Smooth muscle cell (in vitro differentiated cells): ENCODE measurements around the gene TGFBI. TPM values are rescaled to one million over a fixed set of nuclear protein-coding genes. Genes with fewer than 3 reads are reported as not detected.

Experiments
- DNase-seq: peaks from one replicate; lab custom pipeline; 2025; ENCODE audit not compliant: unreplicated experiment; lab: John Stamatoyannopoulos, UW
- H2AFZ ChIP-seq: fragments of 200-600 bp; sonication (generic); 2 replicates; pipeline ENCODE4 v1.6.0; 2016; ENCODE audit warnings: antibody characterized with exemption, low read depth, mild to moderate bottlenecking
- H3F3A ChIP-seq: fragments of 200-600 bp; sonication (generic); 2 replicates; pipeline ENCODE4 v1.6.0; 2017; ENCODE audit warnings: antibody characterized with exemption, low read depth
- H3K27ac ChIP-seq: fragments of 200-600 bp; sonication (generic); 2 replicates; pipeline ENCODE4 v1.5.1; 2016; ENCODE audit warnings: low read depth, mild to moderate bottlenecking
- H3K27me3 ChIP-seq: fragments of 200-600 bp; sonication (generic); 2 replicates; pipeline ENCODE4 v1.6.1; 2016; ENCODE audit warnings: low read depth, mild to moderate bottlenecking
- H3K36me3 ChIP-seq: fragments of 200-600 bp; sonication (generic); 2 replicates; pipeline ENCODE4 v1.5.1; 2016; ENCODE audit warnings: low read depth
- H3K4me1 ChIP-seq: fragments of 200-600 bp; sonication (generic); 2 replicates; pipeline ENCODE4 v1.5.1; 2016; ENCODE audit warnings: low read depth
- H3K4me2 ChIP-seq: fragments of 200-600 bp; sonication (generic); 2 replicates; pipeline ENCODE4 v1.6.0; 2016; ENCODE audit warnings: mild to moderate bottlenecking
- H3K4me3 ChIP-seq: fragments of 200-600 bp; sonication (generic); 2 replicates; pipeline ENCODE4 v1.5.1; 2016; ENCODE audit warnings: mild to moderate bottlenecking
- H3K79me2 ChIP-seq: fragments of 200-600 bp; sonication (generic); 2 replicates; pipeline ENCODE4 v1.6.0; 2016; ENCODE audit warnings: low read depth, mild to moderate bottlenecking
- H3K9ac ChIP-seq: fragments of 200-600 bp; sonication (generic); 2 replicates; pipeline ENCODE4 v1.6.0; 2016; ENCODE audit warnings: low read depth
- H3K9me3 ChIP-seq: fragments of 200-600 bp; sonication (generic); replicated peaks from 2 replicates; pipeline ENCODE4 v1.5.1; 2016; ENCODE audit warnings: low read depth
- H4K20me1 ChIP-seq: fragments of 200-600 bp; sonication (generic); 2 replicates; pipeline ENCODE4 v1.6.0; 2016; ENCODE audit warnings: low read depth
- CTCF ChIP-seq: fragments of 200-600 bp; sonication (generic); IDR thresholded peaks from 2 replicates; pipeline ENCODE4 v1.5.1; 2017; ENCODE audit warnings: borderline replicate concordance, mild to moderate bottlenecking, antibody characterized with exemption; ENCODE audit not compliant: insufficient read depth, poor library complexity, severe bottlenecking
- WGBS: methylation state at CpG from one replicate; pipeline ENCODE4 v1.1.7; 2016; ENCODE audit warnings: low lambda C conversion rate; 5-methylcytosine and 5-hydroxymethylcytosine counted together
- polyA plus RNA-seq: library from polyadenylated mRNA; unstranded; fragments of >200 nt; fragmentation: Nextera tagmentation; extraction: Ambion mirVana; gene quantifications from 2 replicates; pipeline ENCODE4 v1.2.1, GENCODE V29; 2016
- total RNA-seq: library from RNA; depleted of rRNA; stranded (reverse); fragments of >200 nt; gene quantifications from 2 replicates; pipeline ENCODE4 v1.2.3, GENCODE V29; 2014

The TGFBI gene
- total and polyA plus RNA-seq, 2 experiments from 2014 or later, result 2,505 to 2,635 TPM

DNA sequence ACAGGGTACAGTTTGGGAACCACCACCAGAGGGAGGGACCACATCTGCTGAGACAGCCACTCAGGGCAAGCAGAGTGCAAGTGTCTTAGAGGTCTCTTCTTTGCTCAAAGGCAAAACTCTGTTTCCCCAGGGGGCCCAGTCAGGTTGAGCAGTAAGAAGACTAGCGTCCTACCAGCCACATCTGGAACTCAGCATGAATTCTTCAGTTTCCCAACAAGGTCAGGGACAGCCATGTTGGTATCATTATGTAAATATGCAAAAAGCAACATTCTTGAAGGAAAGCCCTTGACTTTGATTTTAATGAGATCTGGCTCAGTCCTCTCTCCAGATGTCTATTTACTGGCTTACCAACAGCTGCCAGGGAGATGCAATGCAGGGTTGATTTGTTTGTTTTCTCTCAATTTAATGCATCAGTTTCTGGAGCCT lies 46.7 kb downstream of the TGFBI start:
- 37% methylated on average over 1 of the region's 1 CpG for WGBS
- Histone ChIP-seq H3K4me3 (no peak overlapping the region), H3K79me2 (no peaks in the 10 kb centered on the region), H3K27ac (no peak overlapping the region), H2AFZ (no peak overlapping the region), H3F3A (peaks cover 25% of the 10 kb centered on the region), H3K9me3 (no peaks in the 10 kb centered on the region), H3K9ac (no peak overlapping the region), H3K4me2 (no peak overlapping the region), H3K27me3 (no peaks in the 10 kb centered on the region), H3K4me1 (no peaks in the 10 kb centered on the region), H4K20me1 (no peaks in the 10 kb centered on the region), H3K36me3 (no peaks in the 10 kb centered on the region)
- no peak for TF ChIP-seq CTCF
- DNase-seq, result no peak

GRCh38 chr5:136076067-136076466 lies 47.3 kb downstream of the TGFBI start:
- WGBS, result 74% methylated on average over 6 of the region's 6 CpGs
- Histone ChIP-seq H3K79me2 (no peaks in the 10 kb centered on the region), H3F3A (peaks cover 25% of the 10 kb centered on the region), H3K4me1 (no peaks in the 10 kb centered on the region), H3K9ac (no peak overlapping the region), H4K20me1 (no peaks in the 10 kb centered on the region), H3K4me3 (no peak overlapping the region), H3K36me3 (no peaks in the 10 kb centered on the region), H3K4me2 (no peak overlapping the region), H3K9me3 (no peaks in the 10 kb centered on the region), H3K27me3 (no peaks in the 10 kb centered on the region), H2AFZ (no peak overlapping the region), H3K27ac (no peak overlapping the region)
- no peak for DNase-seq
- no peak for TF ChIP-seq CTCF

DNA sequence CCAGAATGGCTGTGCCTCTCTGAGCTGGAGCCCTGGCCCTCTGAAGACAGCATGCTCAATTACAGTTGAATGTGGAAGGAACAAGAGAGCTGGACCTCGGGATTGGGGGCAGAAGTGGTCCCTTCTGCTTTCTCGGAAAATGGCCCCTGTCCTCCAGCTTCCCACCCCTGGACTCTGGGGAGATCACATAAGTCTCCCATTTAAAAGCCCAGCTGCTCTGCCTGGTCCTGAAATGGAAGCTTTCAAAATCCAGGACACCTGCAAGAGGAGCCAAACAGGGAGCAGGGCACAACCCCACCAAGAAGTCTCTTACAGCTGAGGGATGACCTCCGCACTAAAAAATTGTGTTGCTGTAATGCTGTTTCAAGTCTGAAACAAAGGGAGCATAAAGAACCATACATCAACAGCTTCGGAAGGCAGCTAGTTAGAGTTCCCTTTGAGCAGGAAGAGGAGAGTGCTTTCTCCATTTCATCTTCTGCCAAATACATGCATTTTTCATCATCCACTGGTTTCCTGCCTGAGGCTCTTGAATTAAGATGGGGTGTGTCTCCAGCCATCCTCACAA lies 48.2 kb downstream of the TGFBI start:
- H4K20me1 ChIP-seq, result no peaks in the 10 kb centered on the region
- TF ChIP-seq CTCF, result no peak
- WGBS, result 93% methylated on average over 4 of the region's 4 CpGs
- peaks cover 25% of the 10 kb centered on the region for H3F3A ChIP-seq
- H3K4me3 ChIP-seq, result no peak overlapping the region
- H3K9ac ChIP-seq, result no peak overlapping the region
- H3K4me2 ChIP-seq, result no peak overlapping the region
- no peaks in the 10 kb centered on the region for H3K9me3 ChIP-seq
- H3K27ac ChIP-seq, result no peak overlapping the region
- no peaks in the 10 kb centered on the region for H3K36me3 ChIP-seq
- H3K4me1 ChIP-seq, result no peaks in the 10 kb centered on the region
- DNase-seq, result no peak
- H3K79me2 ChIP-seq, result no peaks in the 10 kb centered on the region
- H3K27me3 ChIP-seq, result no peaks in the 10 kb centered on the region
- no peak overlapping the region for H2AFZ ChIP-seq
